Right renal cortex interstitium (tissue), 3 donors: ENCODE measurements around the gene SGCE. TPM values are rescaled to one million over a fixed set of nuclear protein-coding genes. Genes with fewer than 3 reads are reported as not detected.

Experiments used
- DNase-seq, 3 donors: peaks; one replicate each; pipeline ENCODE4 v3.0.0-alpha.2; 2013; ENCODE audit warnings: low read depth in 3 of 3, low spot score in 2 of 3
- polyA plus RNA-seq, 3 donors: library from polyadenylated mRNA; unstranded; fragments of 120-200 nt; gene quantifications; one replicate each; pipeline ENCODE4 v1.2.1, GENCODE V29; 2013; ENCODE audit not compliant: insufficient read length in 3 of 3

Gene SGCE
- polyA plus RNA-seq, 3 donors = 101 to 114 (median 110) TPM

DNA sequence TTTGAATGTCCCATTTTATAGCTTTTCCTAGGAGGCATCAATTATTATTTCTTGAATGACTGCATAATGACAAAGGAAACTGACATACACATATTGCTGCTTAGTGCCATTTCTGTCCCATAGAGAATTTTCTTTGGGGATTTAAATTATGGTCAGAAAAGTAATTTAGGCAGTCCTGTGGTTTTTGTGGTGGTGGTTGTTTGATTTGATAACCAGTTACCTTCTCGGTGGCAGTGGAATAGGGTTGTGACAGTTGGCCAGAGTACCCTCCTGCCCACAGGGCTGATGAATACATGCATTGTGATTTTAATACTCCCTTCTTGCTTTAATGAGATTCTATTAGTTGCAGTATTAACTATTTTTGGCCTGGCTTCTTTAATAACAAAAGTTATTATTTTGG is 6.6 kb upstream of the SGCE start:
- no peak for DNase-seq

GRCh38 chr7:94660006-94660405 is 4.1 kb upstream of the SGCE start:
- DNase-seq = no peak

DNA sequence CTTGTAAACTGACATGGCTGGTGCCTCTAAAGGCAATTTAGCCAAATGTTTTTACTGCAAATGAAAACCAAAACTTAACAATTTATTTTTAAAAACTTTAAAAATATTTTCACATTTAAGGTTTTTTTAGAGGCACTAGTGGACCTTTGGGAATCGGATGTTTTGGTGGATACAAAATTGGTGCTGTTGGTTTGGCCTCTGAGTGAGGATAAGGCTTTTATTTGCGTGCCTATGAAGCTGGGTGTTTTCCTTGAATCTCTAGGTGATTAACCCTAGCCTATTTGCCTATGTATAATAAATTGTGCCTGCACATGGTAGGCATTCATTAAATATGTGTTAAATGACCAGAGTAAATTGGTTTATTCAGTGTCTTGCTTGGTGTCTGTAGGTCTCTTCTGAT is 2.9 kb upstream of the SGCE start:
- no peak for DNase-seq

DNA sequence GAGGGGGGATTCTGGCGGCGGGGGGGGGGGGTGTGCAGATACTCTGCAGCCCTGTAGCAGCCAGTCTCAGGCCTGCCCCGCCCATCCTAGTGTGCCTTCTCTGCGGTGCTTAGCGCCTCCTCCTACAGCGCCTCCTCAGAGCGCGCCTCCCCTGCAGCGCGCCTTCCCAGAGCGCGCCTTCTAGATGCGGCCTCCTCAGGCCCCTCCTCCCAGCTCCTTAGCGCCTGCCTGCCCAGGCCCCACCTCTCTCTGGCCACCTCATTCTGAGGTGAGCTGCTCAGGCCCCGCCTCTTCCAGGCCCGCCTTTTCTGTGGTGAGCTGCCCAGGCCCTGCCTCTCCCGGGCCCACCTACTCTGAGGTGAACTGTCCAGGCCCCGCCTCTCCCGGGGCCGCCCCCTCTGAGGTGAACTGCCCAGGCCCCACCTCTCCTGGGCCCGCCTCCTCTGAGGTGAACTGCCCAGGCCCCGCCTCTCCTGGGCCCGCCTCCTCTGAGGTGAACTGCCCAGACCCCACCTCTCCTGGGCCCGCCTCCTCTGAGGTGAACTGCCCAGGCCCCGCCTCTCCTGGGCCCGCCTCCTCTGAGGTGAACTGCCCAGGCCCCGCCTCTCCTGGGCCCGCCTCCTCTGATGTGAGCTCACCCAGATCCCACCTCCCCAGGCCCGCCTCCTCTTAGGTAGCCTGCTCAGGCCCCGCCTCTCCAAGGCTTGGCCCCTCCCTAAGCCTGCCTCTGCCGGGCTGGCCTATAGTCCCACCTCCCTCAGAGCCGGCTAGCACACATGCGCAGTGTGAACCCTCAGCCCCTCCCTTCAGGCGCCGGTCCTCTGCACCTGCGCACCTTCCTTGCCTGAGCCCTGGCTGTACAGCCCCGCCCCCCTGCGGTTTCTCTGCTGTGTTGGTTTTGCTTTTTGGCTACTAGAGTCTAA is 2.1 kb upstream of the SGCE start:
- peak in 2 of 3 donors; percentile 75 to 87 for DNase-seq

- DNase-seq = peak in 1 of 3 donors; percentile 32
These were observed 1.2 kb upstream of the SGCE start for GRCh38 chr7:94656925-94657731.

DNA sequence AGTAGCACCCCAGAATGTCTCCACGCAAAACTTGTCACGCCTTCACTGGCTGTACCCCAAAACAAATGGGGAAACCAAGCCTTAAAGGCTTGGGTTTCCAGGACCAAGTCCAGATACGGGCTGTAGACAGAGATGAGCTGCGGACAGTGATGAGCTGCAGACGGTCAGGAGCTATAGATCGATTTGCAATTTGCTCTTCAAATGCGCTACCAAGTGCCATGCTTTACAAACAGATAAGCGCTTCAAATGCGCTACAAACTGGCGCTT is 658 bp upstream of the SGCE start:
- no peak for DNase-seq

GRCh38 chr7:94655126-94655847 is 646 bp downstream of the SGCE start:
- DNase-seq = peak in 1 of 3 donors; percentile 54

DNA sequence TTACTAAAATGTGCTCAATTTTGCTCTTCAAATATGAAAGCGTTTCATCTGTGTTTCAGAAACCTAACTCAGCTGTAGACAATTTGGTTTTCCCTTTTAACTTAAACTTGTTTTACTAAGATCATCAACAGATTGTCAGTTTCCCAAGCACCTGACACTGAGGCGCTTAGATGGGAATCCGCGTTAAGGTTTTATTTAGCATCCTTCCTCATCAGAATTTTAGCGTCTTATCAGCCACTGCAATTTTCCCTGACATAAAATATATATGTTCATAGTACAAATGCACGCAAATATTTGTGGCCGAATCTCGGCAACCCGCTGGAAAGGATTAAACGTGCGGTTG is 1.2 kb downstream of the SGCE start:
- no peak for DNase-seq

DNA sequence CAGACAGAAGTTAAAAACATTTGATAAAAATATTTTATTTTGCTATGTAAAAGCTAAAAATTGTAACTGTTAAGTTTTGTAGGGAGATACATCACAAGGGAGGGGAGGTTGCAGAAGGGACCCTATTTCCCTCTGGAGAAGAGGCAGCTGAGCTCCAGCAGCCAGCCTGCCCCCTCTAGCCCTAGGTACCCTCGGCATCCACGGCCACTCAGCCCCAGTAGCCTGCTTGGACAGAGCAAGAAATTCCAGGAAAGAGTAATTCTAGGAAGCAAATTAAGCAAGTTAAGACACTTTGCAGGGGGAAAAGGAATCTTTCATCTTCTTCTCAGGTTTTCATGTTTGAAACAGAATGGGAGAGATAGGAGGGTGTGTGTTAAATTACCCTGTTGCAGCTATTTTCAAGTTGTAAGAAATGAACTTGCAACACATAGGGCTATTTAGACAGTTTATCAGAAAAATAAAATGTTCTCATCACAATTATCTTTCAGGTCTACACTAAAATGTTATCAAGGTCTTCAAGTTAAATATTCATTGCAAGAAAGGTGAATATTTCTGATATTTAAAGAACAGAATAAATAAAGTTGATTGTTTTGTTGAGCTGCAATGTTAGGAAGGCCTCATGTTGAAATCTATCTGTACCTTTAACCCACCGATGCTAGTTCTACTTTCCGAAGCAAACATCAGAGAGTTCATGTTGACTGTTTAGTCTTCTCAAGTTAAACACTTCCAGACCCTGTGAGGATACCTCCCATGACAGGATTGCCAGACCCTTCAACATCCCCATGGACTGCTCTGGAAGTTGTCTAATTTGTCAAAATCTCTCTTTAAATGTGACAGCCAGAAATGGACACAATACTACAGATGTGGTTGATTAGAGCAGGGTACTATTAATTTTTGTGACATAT is 5.5 kb downstream of the SGCE start:
- no peak for DNase-seq

DNA sequence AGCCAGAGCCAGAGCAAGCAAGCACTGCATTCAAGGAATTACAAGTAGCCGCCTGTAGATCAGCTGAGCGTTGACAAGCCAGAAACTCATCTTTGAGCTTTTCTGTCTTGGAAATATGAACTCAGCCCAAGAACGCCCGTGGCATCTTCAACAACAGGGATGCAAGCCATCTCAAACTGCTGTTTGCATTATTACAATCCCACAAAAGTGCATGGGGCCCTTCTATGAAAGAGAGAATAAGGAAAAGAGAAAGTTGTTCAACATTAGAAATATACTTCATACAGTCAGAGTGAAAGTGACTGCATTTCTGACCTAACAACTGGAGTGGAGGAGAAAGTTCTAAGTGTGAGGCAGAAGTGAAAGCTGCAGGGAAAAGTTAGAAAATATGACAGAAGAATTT is 6.5 kb downstream of the SGCE start:
- no peak for DNase-seq

DNA sequence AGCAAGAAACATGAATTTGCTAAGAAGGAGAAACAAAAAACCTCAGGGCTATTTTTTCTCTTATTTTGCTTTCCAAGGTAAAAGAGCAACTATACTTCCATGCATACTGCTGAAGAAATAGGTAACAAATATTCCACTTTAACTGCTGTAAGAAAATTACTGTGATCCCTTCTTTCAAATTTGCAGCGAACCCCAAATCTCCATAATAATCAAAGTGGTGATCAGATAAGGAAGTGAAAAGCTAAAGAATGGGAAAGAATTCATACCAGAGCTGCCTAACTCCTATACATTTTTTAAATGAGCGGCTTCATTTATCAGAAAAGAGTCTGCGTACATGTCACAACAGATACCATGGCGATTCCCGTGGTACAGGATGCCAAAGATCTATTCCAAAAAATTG is 7.2 kb downstream of the SGCE start:
- no peak for DNase-seq

- no peak for DNase-seq
These were observed 8.6 kb downstream of the SGCE start for GRCh38 chr7:94647295-94647694.

DNA sequence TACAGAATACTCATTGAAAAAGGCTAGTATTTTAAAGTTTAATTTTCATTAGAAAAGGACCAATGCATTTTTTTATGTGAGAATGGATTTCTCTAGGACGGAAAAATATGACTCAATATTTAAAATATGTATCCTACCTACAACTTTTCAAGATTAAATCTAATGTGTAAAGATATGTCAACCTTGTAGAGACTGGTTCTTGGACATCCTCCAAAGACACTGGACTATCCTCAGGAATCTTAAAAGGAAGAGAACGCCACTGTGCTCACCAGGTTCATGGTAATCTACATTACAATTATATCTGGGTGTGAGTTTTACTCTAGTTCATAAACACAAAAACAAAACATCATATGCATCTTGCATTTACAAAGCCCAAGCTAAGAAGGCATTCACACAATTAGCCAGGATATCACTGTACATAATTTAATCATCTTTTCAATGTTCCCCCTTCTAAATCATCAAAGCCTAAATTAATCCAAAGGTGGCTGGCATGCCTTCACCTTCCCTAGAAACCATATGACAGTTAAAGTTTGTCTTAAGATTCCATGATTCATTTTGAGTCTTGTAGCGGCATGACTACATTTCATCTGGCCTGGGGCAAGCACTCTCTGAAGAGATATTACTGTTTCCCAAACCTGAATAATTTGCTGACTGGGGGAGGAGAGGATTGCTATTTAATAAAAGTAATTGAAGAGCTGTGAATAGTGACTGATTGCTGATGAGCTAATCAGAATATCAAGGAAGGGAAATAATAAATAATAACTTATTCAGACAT is 12.0 kb downstream of the SGCE start:
- no peak for DNase-seq

DNA sequence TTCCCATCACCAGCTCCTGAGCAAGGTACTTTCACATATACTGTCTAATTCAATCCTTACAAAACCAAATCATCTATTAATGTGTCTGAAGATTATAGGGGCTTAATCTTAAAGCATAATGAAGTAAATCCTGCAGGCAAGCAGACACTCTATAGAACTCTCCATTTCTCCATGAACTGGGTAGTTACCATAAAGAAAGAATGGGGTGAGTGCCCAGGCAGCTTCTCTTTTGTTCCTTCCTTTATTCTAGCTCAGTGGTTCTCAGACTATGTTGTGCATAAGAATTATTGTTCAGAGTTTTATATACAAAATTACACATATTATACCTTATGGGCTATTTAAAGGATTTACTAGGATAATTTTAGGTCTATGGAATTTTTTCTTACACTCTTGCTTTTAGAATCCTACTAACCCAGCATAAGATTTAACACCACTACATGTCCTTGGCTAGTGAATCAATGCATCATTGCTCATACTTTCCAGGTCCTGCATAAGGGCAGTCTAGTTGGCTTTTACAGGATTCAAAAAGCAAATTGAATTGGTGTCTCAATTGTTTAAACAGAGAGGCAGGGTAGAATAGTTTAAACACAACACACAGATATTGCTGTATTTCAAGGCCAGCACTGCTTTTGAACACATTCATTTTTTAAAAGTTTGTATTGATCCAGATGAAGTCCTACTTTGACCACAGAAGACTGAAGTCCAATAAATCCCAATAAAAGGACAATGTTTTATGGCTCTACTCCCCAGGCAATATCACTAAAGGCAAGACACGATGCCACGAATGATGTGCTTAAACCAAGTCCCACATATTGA is 12.9 kb downstream of the SGCE start:
- no peak for DNase-seq

- DNase-seq = no peak
These were observed 16.5 kb downstream of the SGCE start for GRCh38 chr7:94639384-94639783.

DNA sequence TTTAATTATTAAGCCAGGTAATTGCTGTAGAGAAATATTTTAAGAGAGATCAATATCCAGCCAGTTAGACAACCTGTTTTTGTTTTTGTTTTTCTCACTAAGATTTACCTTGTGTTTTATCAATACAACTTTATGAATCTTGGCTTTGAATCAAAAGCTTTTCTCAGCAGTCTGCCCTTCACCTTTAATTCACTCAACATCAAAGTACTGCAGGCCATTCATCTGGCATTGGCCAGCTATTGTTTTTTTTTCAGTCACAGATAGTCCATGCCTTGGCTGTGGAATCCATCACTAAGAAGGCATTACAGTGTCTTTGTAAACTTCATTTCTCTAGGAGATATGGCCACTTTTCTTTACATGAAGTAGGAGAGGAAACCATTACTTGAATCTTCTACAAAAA is 20.2 kb downstream of the SGCE start:
- DNase-seq = no peak

GRCh38 chr7:94634502-94634901 is 21.4 kb downstream of the SGCE start:
- no peak for DNase-seq

- DNase-seq = no peak
These were observed 22.2 kb downstream of the SGCE start for GRCh38 chr7:94633687-94634086.

DNA sequence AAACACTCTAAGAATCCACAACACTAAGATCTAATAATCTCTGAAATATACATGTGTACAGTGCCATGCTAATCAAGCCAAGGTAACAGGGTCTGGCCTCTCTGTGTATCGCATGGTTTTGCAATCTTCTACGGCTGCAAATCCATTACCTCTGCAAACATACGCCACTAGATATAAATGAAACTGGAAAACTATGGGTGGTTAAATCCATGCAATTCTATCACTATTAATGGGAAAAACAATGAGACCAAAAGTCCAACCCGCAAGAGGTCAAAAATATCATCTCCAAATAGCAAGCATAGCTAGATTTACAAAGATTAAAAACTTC is 23.0 kb downstream of the SGCE start:
- DNase-seq = no peak
